Nucleus accumbens (tissue), 56 donors: Measurements from ENCODE around the gene ITM2C.

Experiments
- DNase-seq, 56 donors: peaks; one replicate each; lab custom pipeline; 2025; lab: John Stamatoyannopoulos, UW

Gene ITM2C

DNA sequence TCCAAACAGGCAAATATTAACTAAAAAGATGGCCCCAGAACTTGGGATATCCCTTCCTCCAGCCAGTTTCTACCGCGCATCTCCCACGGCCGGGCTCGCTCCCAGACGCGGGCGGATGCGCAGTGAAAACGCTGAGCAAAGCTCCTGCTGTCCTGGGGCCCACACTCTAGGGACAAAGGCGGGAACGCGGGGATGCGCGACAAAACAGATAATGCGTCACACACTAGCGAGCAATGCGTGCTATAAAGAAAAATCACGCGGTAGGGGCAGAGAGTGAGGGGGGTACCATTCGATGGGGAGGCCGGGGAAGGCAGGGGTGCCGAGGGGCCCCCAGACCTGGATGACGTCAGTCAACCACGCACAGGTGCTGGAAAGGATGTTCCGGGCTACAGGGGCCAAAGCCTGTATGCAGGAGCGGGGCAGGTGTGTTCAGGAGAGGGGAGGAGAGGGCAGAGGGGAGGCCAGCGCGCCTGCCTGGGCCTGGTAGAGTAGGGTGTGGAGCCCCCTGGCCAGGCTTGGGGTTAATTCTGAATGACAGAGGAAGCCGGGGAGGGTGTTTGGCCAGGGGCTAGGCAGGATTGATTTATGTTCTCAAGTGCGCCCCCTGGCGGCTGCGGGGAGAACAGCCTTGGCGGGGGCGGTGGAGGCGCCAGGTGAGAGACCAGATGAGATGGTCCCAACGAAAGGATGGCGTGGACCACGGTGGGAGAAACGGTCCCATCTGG, 14.9 kb upstream of the ITM2C start:
- peak in 3 of 56 donors; percentile 1 to 27 (median 2) for DNase-seq

DNA sequence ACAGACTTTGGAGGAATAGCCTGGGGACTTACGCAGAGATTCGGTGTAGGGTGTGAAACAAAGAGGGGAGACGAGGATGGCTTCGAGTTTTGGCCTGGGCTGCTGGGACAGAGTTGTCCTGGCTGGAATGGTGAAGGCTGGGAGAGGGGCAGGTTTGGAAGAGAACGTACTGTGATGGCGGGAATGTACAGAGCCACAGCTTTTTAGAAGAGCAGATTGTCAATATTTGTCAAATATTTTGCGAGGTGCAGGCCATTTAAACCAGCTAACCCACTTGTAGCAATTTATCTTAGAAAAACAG, 14.4 kb upstream of the ITM2C start:
- no peak for DNase-seq

DNA sequence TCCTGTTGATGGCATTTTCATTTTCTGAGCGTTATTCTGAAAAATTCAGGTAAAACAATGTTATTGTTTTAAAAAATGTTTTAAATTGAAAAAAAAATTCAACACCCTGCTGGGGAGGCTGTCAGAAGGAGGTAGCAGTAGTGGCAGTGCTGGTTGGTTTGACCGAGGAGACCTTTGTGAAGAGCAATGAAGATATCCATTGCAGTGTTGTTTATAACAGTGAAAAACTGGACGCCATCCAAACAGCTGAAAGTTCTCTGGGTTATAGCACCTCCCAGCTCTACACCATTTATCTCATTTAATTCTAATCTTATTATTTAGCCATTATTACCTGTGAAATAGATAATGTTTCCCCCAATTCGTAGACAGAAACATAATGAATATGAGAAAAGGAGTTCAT, 12.6 kb upstream of the ITM2C start:
- DNase-seq = no peak

DNA sequence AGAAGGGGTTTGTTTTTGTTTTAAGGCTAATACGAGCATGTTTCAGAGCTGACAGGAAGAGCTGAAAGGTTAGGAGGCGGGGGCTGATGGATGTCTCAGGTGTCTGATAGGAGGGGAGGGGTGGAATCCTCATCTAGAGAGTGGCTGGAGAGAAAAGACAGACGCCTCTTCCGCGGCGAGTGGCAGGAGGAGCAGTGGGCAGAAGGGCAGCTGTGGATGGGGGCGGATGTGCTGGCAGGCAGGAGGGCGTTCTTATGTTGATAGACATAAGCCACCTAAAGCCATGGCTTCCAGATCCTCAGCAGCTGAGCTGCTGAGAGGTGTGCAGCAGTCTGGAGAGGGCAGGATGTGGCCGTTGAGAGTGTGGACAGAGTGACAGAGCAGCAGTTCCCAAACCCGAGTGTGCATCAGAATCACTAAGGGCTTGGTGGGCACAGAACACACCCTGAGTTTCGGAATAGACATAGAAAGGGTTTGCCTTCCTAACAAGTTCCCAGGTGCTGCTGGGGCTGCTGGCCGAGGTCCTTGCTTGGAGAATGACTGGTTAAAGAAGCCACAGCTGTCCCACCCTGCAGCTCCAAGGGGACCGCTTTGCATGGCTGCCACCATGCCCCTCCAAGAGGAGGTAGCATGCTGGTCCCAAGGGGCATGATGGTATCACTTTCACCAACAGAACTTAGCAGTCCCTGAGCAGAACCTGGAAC, 3.0 kb upstream of the ITM2C start:
- DNase-seq = no peak

DNA sequence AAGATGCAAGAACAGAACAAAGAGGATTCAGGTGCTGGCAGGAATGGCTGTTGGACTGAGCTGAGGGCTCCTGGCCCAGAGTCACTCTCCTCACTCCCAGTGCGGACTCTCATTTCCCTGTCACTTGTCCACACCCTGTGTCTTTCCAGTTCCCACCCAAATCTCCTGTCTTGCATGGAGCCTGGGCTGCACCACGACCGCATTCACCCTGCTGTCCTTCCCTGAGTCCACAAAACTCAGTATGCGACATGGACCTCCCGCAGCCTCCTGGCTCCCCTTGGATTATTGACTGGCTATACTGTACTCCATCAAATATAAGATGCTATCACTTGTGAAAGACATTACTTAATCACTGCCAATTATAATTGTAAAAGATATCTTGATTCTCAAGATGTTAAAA, 2.5 kb upstream of the ITM2C start:
- DNase-seq = no peak

DNA sequence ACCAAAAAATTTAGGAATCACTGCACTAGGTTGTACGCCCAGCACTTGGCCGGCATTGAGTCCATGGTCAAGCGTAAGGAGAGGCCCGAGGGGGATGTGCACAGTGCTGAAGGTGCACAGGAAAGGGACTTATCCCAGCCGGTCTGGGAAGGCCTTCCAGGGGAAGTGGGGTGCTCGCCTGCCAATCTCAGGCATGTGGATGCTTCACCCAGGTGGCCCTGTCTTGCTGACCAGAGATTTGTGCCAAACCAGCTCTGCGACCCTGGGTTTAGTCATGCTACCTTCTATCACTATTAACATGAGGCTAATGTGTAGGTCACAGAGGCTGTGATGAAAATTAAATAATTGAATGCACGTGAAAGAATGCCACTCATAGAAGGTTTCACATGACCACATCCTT, 1.7 kb upstream of the ITM2C start:
- DNase-seq = no peak

DNA sequence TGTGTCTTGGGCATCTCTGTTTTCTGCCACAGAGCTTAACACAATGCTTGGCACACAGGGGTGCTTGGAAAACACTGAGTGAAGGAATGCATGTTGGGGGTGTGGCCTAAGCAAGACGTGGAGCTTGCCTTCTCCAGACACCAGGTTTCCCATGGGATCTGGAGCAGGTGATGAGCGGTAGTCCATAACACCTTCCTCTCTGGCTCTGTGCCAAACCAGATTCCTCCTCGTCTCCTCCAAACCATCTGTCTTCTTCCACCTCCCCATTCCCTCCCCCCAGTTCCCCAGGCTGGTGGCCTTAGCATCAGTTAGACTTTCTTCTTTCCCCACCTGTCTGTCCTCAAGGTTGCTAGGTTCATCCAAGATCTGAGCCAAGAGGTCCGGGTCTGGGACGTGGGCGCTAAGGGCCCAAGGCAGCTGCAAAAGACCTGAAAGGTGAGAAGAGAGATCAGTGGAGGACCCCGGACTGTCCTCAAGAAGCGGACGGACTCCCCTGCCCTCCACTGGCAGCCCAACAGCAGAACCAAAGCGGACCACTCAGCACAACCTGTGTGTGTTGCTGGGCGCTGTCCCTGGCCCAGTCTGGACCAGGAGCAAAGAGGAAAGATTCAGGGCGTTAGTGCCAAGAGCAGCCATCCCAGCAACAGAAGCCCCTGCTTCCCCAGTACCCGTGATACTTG, 1.2 kb upstream of the ITM2C start:
- no peak for DNase-seq

DNA sequence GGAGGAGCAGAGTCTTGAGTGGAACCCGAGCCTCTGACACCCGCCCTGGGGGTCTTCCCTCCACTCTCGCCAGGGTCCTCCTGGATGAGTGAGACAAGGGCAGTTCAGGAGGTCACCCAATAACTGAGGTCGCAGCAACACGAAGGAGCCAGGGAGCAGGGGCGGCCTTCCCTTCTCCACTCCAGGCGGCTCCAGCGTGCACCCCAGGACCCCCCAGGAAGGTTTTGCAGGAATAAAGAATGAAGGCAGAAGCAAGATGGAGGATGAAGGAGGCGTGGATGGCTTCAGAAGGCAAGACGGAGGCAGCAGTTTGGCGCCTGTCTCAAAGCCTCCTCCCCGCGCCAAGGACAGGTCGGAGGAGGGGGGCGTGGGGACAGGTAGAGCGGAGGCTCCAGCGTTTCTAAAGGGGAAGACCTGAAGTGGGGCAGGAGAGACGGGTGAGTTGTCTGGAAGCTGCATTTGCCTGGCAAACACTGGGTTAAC, 579 bp upstream of the ITM2C start:
- no peak for DNase-seq

DNA sequence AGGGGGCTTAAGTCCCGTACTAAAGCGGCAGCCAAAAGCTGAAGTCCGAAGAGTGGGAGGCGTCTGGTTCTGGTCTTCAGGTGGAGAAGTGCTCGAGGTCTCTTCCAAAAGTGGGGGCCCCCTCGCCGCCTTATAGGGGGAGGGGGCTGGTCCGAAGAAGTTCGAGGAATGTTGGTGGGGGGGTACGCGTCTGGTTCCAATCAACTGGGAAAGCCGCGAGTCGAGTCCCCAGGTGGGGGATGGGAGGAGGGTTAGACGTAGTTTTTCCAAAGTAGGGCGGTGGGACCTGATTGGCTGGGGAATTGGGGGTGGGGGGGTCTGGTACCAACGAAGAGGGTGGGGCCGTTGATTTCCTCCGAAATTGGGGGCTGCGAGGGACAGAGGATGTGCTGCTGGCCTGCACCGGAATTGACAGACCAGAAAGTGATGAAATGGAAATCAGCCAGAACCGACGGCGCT, 594 bp downstream of the ITM2C start:
- DNase-seq = peak in 3 of 56 donors; percentile 19 to 54 (median 45)

DNA sequence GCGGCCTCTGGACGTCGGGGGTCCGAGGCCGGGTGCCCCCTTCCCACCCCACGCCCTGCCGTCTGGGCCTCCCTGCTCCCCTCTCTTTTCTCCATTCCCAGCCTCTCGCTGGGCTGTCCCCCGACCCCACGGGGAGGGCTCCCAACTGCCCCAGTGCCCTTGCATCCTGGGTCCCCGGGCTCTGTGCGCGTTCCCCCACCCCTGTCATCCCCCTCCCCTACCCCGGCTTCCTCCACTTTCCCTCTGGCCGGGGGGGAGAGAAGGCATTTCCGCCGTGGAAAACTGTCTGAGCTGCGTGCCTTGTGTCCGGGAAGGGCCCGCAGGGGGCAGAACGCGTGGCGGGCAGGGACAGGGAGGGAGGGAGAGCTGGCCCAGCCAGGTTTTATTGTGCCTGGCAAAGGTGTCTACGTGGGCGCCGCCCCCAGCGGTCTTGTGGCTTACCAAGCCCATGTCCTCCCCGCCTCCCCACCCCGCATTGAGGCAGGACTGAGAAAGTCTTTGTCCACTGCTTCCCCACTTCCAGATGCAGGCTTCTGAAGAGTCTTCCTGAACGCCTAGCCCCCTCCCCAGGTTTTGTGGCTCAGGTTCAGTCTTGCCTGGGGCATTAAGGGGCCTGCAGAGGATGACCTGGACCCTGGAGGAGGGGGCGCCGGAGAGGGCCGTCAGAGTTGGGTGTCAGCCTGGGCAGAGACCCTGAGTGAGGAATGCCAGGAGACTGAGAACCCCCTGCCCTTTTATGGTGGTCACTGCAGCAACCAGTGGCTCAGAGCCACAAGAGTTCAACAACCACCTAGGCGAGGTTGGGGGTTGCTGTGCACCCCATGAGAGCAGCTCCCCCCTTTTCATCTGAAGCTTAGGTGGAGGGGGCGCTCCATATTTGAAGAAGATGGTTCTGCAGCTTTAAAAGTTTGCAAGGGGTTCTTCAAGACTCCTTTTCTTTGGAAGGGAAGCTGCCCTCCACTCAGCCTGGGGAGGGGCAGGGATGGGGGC, 1.3 kb downstream of the ITM2C start:
- DNase-seq = peak in 36 of 56 donors; percentile 26 to 79 (median 54)

DNA sequence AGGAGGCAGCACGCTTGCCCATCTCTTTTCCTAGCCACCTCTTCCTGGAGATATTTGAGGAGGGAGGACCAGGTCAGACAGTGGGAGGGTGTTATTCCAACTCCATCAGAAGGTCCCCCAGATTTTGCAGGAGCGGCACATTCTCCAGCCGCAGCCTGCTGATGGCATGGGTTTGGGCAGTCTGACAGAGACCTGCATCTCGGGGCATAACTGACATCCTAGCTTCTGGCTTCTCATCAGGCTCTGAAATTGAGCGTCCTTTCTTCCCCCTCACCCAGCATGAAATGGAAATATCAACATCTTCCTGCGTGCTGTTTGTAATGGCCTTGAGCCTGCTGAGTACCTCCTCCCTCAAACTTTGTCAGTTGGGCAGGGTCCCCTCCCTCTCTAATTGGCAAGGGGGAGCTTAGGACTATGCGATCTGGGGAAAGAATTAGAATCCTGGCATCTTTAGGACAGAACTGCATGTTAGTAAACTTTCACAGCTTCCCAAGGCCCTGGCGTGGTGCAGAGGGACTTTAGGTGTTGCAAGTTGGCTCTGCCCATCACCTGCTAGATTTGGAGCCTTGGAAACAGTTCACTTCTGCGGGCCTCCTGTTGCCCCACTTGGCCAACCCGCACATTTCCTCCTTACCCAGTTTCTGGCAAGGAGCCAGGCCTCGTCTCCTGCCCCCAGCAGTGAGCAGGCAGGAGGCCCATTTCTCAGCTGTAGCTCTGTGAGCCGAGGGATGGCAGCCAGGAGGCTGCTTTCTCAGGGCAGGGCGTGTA, 2.2 kb downstream of the ITM2C start:
- DNase-seq = peak in 41 of 56 donors; percentile 24 to 85 (median 64)

DNA sequence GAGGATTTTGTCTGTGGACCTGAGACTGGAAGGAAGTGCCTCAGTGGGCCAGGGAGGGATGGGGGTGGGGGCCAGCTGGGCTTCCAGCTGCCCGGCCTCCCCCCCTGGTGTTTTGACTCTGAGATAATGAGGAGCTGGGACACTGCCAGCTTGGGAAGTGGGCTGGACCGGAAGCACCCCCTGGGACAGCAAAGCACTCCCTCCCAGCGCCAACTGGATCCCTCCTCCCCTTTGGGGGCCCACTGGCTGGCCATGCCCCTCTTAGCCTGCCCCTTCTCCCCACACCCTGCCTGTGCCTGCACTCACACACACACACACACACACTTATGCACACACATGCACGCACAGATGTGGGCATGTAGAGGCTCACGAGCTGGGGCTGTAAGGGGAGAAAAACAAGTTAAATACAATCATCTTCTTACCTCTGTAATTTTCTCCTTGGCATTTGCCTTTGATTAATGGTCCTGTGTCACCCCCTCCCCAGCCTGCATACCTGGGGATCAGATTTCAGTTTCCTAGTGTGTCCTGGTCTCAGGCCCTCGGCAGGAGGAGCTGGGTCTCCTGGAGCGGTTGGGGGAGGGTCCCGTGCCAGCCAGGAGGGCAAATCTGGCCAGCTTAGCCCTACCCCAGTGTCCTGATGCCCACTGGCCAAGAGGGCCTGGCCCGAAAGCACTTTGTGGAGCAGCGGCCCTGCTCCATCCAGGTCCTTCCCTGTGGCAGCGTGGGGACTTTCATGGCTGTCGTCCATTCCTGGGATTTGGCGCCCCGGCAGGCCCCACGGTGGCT, 3.6 kb downstream of the ITM2C start:
- peak in 4 of 56 donors; percentile 29 to 39 (median 31) for DNase-seq

DNA sequence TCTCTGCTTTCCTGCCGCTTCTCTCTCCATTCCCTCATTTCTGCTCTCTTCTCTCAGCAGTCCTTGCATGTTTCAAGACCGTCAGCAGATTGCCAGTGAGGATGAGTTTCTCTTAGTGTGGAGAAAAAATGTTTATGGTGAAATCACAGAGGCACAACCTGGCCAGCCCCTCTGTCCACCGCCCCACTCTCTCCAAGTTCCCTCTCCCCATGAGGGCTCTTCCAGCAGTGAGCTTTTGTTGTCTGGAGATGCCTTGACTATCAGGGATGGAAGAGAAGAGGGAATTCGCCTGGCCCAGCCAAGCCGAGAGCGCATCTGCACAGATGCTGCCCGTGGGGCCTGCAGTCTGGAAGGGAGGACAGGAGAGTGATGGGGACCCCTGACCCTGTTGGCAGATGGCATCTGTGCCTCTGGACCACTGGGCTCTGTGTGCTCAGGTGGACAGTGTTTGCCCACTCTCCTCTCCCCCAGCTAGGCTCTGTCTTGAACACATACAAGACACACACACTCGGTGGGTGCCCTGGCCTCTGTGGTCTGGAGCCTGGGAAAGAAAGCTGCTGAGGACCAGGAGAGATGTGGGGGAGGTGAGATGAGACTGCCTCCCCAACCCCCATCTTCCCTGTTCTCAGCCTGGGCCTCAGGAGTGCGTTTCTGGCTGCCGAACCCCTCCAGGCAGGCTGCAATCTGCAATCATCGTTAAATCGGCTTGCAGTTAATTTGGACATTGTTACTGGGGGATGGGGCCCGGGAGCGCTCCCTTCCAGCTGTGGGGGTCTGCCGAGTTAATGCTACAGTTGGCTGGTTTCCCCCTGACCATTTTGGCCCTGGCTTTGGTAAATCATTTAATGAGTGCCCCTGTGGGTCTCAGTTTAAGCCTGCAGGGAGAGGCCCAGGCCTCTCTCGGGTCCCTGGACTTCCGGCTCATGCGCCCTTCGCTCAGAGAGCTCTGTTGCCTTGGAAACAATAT, 4.5 kb downstream of the ITM2C start:
- DNase-seq = no peak

DNA sequence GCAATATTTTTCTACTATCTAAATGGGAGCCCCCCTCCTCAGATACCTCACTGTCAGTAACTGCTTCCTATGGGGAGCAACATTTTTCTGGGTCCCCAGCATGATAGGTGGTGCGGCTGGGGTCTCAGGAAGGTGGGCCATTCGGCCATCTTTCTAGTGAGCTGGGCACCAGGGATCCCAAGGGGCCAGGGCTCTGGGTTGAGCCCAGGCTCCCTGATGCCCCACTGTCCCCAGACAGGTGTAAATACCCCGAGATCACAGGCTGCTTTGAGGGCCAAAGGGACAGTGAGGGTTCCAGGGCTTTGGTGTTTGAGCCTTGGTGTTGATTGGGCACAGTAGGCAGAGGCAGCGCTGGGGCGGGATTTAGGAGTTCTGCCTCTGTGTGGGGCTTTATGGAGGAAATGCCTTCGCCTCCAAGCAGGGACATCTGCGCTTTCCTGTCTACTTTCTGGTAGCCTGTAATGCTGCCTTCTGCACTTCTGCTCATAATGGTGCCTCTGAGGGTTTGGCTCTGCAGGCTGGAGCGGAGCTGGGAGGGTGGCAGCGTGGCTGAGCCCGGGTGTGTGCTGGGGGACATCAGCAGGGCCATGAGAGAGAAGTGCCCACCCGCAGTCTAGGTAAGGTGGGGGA, 5.3 kb downstream of the ITM2C start:
- DNase-seq = peak in 1 of 56 donors; percentile 29

DNA sequence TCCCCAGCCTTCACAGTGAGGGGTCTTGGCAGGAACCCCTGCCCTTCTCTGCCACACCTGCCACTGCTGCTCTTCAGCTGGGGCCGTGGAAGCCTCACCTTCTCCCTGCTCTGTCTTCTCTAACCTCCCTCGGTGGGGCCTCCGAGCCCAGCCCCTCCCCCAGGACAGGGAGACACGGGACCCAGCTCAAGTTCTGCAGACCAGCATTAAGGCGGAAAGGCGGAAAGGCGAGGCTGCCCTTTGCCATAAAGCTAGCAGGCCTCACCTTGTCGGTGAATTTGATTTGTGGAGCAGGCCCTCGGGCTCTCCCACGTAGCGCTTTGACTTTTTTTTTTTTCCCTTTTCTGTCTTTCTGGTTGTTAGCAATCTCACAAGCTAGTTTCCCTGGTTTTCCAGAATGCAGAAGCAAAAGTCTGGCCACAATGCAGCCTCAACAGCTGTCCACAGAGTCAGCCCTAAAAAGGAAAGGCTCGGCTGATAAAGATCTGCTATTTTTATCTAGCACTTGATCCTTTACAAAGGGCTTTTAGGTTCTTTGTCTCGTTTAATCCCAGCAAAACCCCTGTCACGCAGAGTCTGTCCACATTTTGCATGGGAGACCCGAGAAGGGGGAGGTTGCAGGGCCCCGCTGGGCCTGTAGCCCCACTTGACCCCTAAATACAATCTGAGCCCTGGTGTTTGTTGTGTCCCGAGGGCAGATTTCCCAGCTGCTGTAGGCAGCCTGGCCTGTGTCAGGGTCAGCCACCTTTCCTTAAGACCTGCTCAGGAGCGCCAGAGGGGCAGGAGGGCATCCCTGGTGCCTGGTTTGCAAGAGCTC, 6.0 kb downstream of the ITM2C start:
- peak in 3 of 56 donors; percentile 29 to 35 (median 31) for DNase-seq
